Keratinocyte (primary cell): Measurements from ENCODE around the gene RAB11FIP4.

Experiments used
- EZH2 ChIP-seq: IDR thresholded peaks from one replicate; pipeline ENCODE4 v1.6.1; 2012; ENCODE audit warnings: inconsistent platforms, mild to moderate bottlenecking, low read length, moderate library complexity
- TF ChIP-seq, protein P1 (sequence below), 3 experiments: IDR thresholded peaks in 1 of 3; conservative IDR thresholded peaks in 1 of 3; optimal IDR thresholded peaks in 1 of 3; 2 replicates in 2 of 3; 3 replicates in 1 of 3; pipeline versions ENCODE3 to v1.5.1; 2011; ENCODE audit warnings: low read length in 3 of 3, mild to moderate bottlenecking in 3 of 3, moderate library complexity in 2 of 3, control low read depth in 1 of 3, inconsistent platforms in 1 of 3; ENCODE audit not compliant: insufficient read depth in 2 of 3; ENCODE audit errors: extremely low read depth in 1 of 3

DNA sequence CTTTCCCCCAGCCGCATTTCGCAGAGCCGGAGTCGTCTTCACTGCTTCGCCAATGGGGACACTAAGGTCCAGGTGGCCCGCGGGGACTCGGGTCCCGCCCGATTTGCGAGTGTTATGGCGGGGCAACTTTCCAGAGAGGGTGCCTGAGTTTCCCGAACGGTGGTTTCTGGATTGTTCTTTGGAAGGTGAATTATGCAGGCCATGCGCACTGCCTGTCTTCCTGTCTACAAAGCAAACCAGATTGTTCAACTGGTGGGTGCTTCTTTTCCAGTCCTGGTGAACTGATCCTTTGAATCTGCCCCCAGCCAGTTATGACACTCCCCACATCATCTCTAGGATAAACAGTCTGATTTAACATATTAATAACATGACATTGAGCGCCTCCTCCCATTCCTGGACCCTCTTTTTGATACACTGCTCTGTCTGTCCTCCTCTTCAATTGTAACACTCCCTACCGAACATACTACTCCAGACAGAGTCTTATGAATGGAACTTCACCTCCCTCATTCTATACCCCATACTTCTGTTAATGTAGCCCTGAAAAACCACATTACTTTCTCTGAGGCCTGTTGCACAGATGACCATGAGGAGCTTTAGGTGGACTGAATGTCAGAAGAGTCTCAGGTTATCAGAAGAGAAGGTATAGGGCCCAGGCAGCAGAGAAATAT is 159.0 kb downstream of the RAB11FIP4 start:
- TF ChIP-seq, protein P1, sequence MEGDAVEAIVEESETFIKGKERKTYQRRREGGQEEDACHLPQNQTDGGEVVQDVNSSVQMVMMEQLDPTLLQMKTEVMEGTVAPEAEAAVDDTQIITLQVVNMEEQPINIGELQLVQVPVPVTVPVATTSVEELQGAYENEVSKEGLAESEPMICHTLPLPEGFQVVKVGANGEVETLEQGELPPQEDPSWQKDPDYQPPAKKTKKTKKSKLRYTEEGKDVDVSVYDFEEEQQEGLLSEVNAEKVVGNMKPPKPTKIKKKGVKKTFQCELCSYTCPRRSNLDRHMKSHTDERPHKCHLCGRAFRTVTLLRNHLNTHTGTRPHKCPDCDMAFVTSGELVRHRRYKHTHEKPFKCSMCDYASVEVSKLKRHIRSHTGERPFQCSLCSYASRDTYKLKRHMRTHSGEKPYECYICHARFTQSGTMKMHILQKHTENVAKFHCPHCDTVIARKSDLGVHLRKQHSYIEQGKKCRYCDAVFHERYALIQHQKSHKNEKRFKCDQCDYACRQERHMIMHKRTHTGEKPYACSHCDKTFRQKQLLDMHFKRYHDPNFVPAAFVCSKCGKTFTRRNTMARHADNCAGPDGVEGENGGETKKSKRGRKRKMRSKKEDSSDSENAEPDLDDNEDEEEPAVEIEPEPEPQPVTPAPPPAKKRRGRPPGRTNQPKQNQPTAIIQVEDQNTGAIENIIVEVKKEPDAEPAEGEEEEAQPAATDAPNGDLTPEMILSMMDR (optimal IDR thresholded peaks at IDR 0.05 in 1 of 3, IDR thresholded peaks at IDR 0.05 in 1 of 3, conservative IDR thresholded peaks at IDR 0.05 in 1 of 3; ENCODE audit: extremely low read depth in 1 of 3, insufficient read depth in 2 of 3, low read length in 3 of 3): no peak
- no peak for TF ChIP-seq EZH2
